ENCODE measurements around the gene JAG1.

JAG1 gene

GRCh38 chr20:10667560-10668167 lies 6.1 kb downstream of the JAG1 start:
- no peak for DNase-seq (ENCODE audit: low spot score)

GRCh38 chr20:10667077-10667401 lies 6.8 kb downstream of the JAG1 start:
- DNase-seq (ENCODE audit: low spot score) = no peak

- no peak for DNase-seq (ENCODE audit: low spot score)
These were observed 7.3 kb downstream of the JAG1 start for GRCh38 chr20:10666221-10667076.

- DNase-seq (ENCODE audit: low spot score) = no peak
These were observed 8.0 kb downstream of the JAG1 start for GRCh38 chr20:10665791-10666190.

GRCh38 chr20:10665027-10665561 lies 8.7 kb downstream of the JAG1 start:
- DNase-seq (ENCODE audit: low spot score) = no peak

- DNase-seq (ENCODE audit: low spot score) = no peak
These were observed 10.0 kb downstream of the JAG1 start for GRCh38 chr20:10663756-10664155.

- DNase-seq (ENCODE audit: low spot score) = no peak
These were observed 10.9 kb downstream of the JAG1 start for GRCh38 chr20:10662661-10663458.

- DNase-seq (ENCODE audit: low spot score) = no peak
These were observed 11.6 kb downstream of the JAG1 start for GRCh38 chr20:10662151-10662550.

GRCh38 chr20:10661261-10661660 lies 12.5 kb downstream of the JAG1 start:
- DNase-seq (ENCODE audit: low spot score) = no peak

GRCh38 chr20:10660661-10661060 lies 13.1 kb downstream of the JAG1 start:
- no peak for DNase-seq (ENCODE audit: low spot score)

GRCh38 chr20:10659651-10660601 lies 13.9 kb downstream of the JAG1 start:
- DNase-seq (ENCODE audit: low spot score) = no peak

GRCh38 chr20:10658876-10659632 lies 14.7 kb downstream of the JAG1 start:
- no peak for DNase-seq (ENCODE audit: low spot score)

- no peak for DNase-seq (ENCODE audit: low spot score)
These were observed 15.6 kb downstream of the JAG1 start for GRCh38 chr20:10658051-10658823.

- no peak for DNase-seq (ENCODE audit: low spot score)
These were observed 16.3 kb downstream of the JAG1 start for GRCh38 chr20:10657453-10657852.

- DNase-seq (ENCODE audit: low spot score) = no peak
These were observed 17.8 kb downstream of the JAG1 start for GRCh38 chr20:10655720-10656669.

- no peak for DNase-seq (ENCODE audit: low spot score)
These were observed 19.2 kb downstream of the JAG1 start for GRCh38 chr20:10654630-10655029.

- DNase-seq (ENCODE audit: low spot score) = no peak
These were observed 19.6 kb downstream of the JAG1 start for GRCh38 chr20:10654250-10654610.

- DNase-seq (ENCODE audit: low spot score) = no peak
These were observed 20.1 kb downstream of the JAG1 start for GRCh38 chr20:10653599-10654249.
